MM.1S (cell line): ENCODE results near the gene STX8.
"Not testable (repeated sequence)": the region's sequence is repeated elsewhere in the genome, so short reads cannot be mapped to it uniquely, and the experiment has no call there.

Source experiments
- DNase-seq: peaks from one replicate; pipeline ENCODE4 v3.0.0-alpha.2; 2015
- H2AFZ ChIP-seq: fragments of 300-600 bp; sonication (generic); 2 replicates; pipeline ENCODE4 v1.6.0; 2016; ENCODE audit warnings: antibody characterized with exemption, low read length
- H3F3A ChIP-seq: fragments of 300-600 bp; sonication (generic); 2 replicates; pipeline ENCODE4 v1.6.1; 2016; ENCODE audit warnings: mild to moderate bottlenecking, antibody characterized with exemption, low read length, moderate library complexity, mixed read lengths; ENCODE audit not compliant: insufficient read depth
- H3K27ac ChIP-seq: fragments of 300-600 bp; sonication (generic); 2 replicates; pipeline ENCODE4 v1.5.1; 2016; ENCODE audit warnings: mild to moderate bottlenecking, low read length
- H3K27me3 ChIP-seq: fragments of 300-600 bp; sonication (generic); replicated peaks from 2 replicates; pipeline ENCODE4 v1.6.0; 2016; ENCODE audit warnings: low read length; ENCODE audit not compliant: insufficient read depth
- H3K36me3 ChIP-seq: fragments of 300-600 bp; sonication (generic); replicated peaks from 2 replicates; pipeline ENCODE4 v1.6.1; 2016; ENCODE audit warnings: mild to moderate bottlenecking, low read length, mixed read lengths; ENCODE audit not compliant: insufficient read depth
- H3K4me1 ChIP-seq: fragments of 300-600 bp; sonication (generic); 2 replicates; pipeline ENCODE4 v1.6.1; 2016; ENCODE audit warnings: low read length, mixed read lengths
- H3K4me2 ChIP-seq: fragments of 300-600 bp; sonication (generic); 2 replicates; pipeline ENCODE4 v1.6.0; 2016; ENCODE audit warnings: low read depth, low read length
- H3K4me3 ChIP-seq: fragments of 300-600 bp; sonication (generic); 2 replicates; pipeline ENCODE4 v1.5.1; 2016; ENCODE audit warnings: low read length, mixed read lengths
- H3K79me2 ChIP-seq: fragments of 300-600 bp; sonication (generic); 2 replicates; pipeline ENCODE4 v1.6.1; 2016; ENCODE audit warnings: mixed run types, low read length, mixed read lengths
- H3K9ac ChIP-seq: fragments of 300-600 bp; sonication (generic); 2 replicates; pipeline ENCODE4 v1.6.1; 2016; ENCODE audit warnings: low read length, mixed read lengths
- H3K9me2 ChIP-seq: fragments of 300-600 bp; sonication (generic); replicated peaks from 2 replicates; pipeline ENCODE4 v1.6.1; 2016; ENCODE audit warnings: mild to moderate bottlenecking, low read length, mixed read lengths; ENCODE audit not compliant: insufficient read depth
- H3K9me3 ChIP-seq: fragments of 300-600 bp; sonication (generic); replicated peaks from 2 replicates; pipeline ENCODE4 v1.6.1; 2016; ENCODE audit warnings: mild to moderate bottlenecking, low read length, mixed read lengths; ENCODE audit not compliant: insufficient read depth
- H4K20me1 ChIP-seq: fragments of 300-600 bp; sonication (generic); 2 replicates; pipeline ENCODE4 v1.6.1; 2016; ENCODE audit warnings: mild to moderate bottlenecking, low read length, moderate library complexity, mixed read lengths; ENCODE audit not compliant: insufficient read depth
- CTCF ChIP-seq: fragments of 300-600 bp; sonication (generic); IDR thresholded peaks from 2 replicates; pipeline ENCODE4 v1.5.1; 2016; ENCODE audit warnings: antibody characterized with exemption, low read length, mixed read lengths
- EZH2 ChIP-seq: fragments of 300-600 bp; sonication (generic); optimal IDR thresholded peaks from 2 replicates; pipeline ENCODE3; 2017; ENCODE audit warnings: low read depth, mild to moderate bottlenecking, antibody characterized with exemption, low read length, mixed read lengths
- EZH2phosphoT487 ChIP-seq: fragments of 300-600 bp; sonication (generic); IDR thresholded peaks from 2 replicates; pipeline ENCODE4 v1.6.1; 2018; ENCODE audit warnings: antibody characterized with exemption, low read length

The STX8 gene

GRCh38 chr17:9554715-9555114 lies 20.9 kb downstream of the STX8 start:
- not testable (repeated sequence) for H3K9ac ChIP-seq, H3K27ac ChIP-seq, H3K4me1 ChIP-seq, H3K9me3 ChIP-seq, H3K9me2 ChIP-seq, H3K4me2 ChIP-seq, H3K4me3 ChIP-seq, H3K27me3 ChIP-seq, H3F3A ChIP-seq, H3K36me3 ChIP-seq, H4K20me1 ChIP-seq, H3K79me2 ChIP-seq, H2AFZ ChIP-seq
- peak; percentile 26 for TF ChIP-seq CTCF
- DNase-seq: peak; percentile 44

GRCh38 chr17:9553596-9553995 lies 22.0 kb downstream of the STX8 start:
- Histone ChIP-seq H3F3A (no peaks in the 10 kb centered on the region), H4K20me1 (no peaks in the 10 kb centered on the region), H3K36me3 (no peaks in the 10 kb centered on the region)

GRCh38 chr17:9553181-9553580 lies 22.4 kb downstream of the STX8 start:
- DNase-seq: no peak
- TF ChIP-seq CTCF (no peak), EZH2 (no peak), EZH2phosphoT487 (no peak)
- no peak overlapping the region for H2AFZ ChIP-seq
- H3K79me2 ChIP-seq: no peaks in the 10 kb centered on the region
- H3K36me3 ChIP-seq: no peaks in the 10 kb centered on the region
- no peaks in the 10 kb centered on the region for H3K9me2 ChIP-seq
- no peaks in the 10 kb centered on the region for H3F3A ChIP-seq
- H3K9me3 ChIP-seq: no peaks in the 10 kb centered on the region
- H3K4me2 ChIP-seq: no peak overlapping the region
- H3K4me1 ChIP-seq: no peaks in the 10 kb centered on the region
- H4K20me1 ChIP-seq: no peaks in the 10 kb centered on the region
- no peak overlapping the region for H3K27ac ChIP-seq
- H3K27me3 ChIP-seq: no peaks in the 10 kb centered on the region
- no peak overlapping the region for H3K4me3 ChIP-seq
- H3K9ac ChIP-seq: no peak overlapping the region

More at GRCh38 chr17:9553596-9553995, 22.0 kb downstream of the STX8 start:
- Histone ChIP-seq H3K27ac (no peak overlapping the region), H3K9me2 (no peaks in the 10 kb centered on the region), H3K9me3 (no peaks in the 10 kb centered on the region), H3K9ac (no peak overlapping the region), H3K4me2 (no peak overlapping the region), H3K79me2 (no peaks in the 10 kb centered on the region), H3K4me3 (no peak overlapping the region), H3K4me1 (no peaks in the 10 kb centered on the region), H2AFZ (no peak overlapping the region), H3K27me3 (no peaks in the 10 kb centered on the region)
- no peak for TF ChIP-seq EZH2phosphoT487
- no peak for TF ChIP-seq CTCF
- no peak for TF ChIP-seq EZH2
- no peak for DNase-seq

GRCh38 chr17:9549215-9549614 lies 26.4 kb downstream of the STX8 start:
- no peaks in the 10 kb centered on the region for H3K79me2 ChIP-seq
- H3K27me3 ChIP-seq: no peaks in the 10 kb centered on the region
- no peak overlapping the region for H2AFZ ChIP-seq
- H3K9ac ChIP-seq: no peak overlapping the region
- H4K20me1 ChIP-seq: no peaks in the 10 kb centered on the region
- H3K27ac ChIP-seq: no peak overlapping the region
- H3F3A ChIP-seq: no peaks in the 10 kb centered on the region
- no peaks in the 10 kb centered on the region for H3K4me1 ChIP-seq
- DNase-seq: no peak
- no peak overlapping the region for H3K4me2 ChIP-seq
- no peaks in the 10 kb centered on the region for H3K9me3 ChIP-seq
- TF ChIP-seq EZH2 (no peak), CTCF (no peak), EZH2phosphoT487 (no peak)
- H3K4me3 ChIP-seq: no peak overlapping the region
- H3K36me3 ChIP-seq: no peaks in the 10 kb centered on the region
- no peaks in the 10 kb centered on the region for H3K9me2 ChIP-seq
